Measurements from ENCODE around the gene GIGYF1. TPM values are rescaled to one million over a fixed set of nuclear protein-coding genes. Genes with fewer than 3 reads are reported as not detected.
A peak's percentile ranks its signal among the peaks of the same experiment; 100 is the strongest.

The GIGYF1 gene
- total and polyA plus RNA-seq, 2 of the 13 experiments (the other 11 are each of a cell fraction or from before 2014, with no cell fraction given) = 7.6 to 16.1 TPM

DNA sequence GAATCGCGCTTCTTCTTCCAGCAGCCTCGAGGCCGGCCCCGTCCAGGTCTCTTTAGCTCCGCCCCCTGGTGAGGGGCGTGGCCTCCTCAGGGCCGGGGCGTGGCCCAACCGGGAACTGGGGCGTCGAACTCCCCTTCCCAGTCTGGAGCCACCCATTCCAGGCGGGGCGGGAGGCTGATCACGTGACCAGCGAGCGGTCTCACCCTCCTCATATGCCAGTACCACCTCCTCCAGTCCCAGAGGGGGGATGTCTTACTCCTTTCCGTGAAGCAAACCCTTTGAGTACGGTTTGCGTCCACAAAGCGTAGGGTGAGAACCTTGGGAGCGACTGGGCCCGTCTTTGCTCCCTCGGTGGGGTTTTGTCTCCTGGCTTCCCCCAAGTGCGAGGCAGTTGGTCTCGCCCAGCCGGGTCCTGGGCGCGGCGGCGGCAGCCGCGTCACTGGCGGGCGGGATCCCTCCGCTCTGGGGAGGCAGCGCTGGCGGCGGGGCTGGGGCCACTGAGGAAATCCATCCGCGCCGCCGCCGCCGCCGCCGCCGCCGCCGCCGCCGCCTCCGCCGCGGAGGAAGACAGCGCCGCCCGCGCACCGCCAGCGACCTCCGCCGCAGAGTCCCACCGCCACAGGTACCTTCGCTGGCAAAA lies 20.6 kb downstream of the GIGYF1 start, which contains the start of gene GNB2:
Gene GNB2, plus strand, starts transcription at position 439 of the 640 bp plus-strand sequence. CDS start 2,526 bp downstream, outside the sequence.
- Histone ChIP-seq H3K27ac (ENCODE audit: extremely low read length, insufficient read depth, low read length) (peak within 1 kb of the TSS; percentile 96), H4K20me1 (ENCODE audit: insufficient read depth, low read length) (peaks cover 6% of the 10 kb centered on the region; the same call in 1 of the 2 replicates), H3K9me3 (ENCODE audit: low read length) (no peaks in the 10 kb centered on the region), H3K4me2 (ENCODE audit: low read depth, low read length) (peak within 1 kb of the TSS; percentile 80), H3K9ac (ENCODE audit: insufficient read depth, low read depth, low read length) (peak within 1 kb of the TSS; percentile 93), H3K4me3 (replicated peaks in 1 of 3; ENCODE audit: insufficient read depth in 1 of 3, low read depth in 2 of 3, low read length in 3 of 3) (peak within 1 kb of the TSS; percentile 92 to 97 (median 96)), H3K4me1 (ENCODE audit: insufficient read depth, low read length) (peaks cover 20% of the 10 kb centered on the region), H3K36me3 (replicated peaks in 1 of 2; ENCODE audit: control insufficient read depth in 1 of 2, insufficient read depth in 2 of 2, low read length in 2 of 2) (peaks cover 14 to 21% of the 10 kb centered on the region in 2 experiments; a peak in 4 of 5 replicates), H3K27me3 (ENCODE audit: control insufficient read depth in 1 of 2, insufficient read depth in 2 of 2, low read length in 2 of 2) (peaks cover 0 to 4% of the 10 kb centered on the region in 2 experiments; a peak in 2 of 5 replicates), H2AFZ (ENCODE audit: low read length) (peak within 1 kb of the TSS; percentile 94), H3K79me2 (ENCODE audit: insufficient read depth, low read length) (peaks cover 9% of the 10 kb centered on the region)
- FAIRE-seq = peak; percentile 97
- POLR2A ChIA-PET = interaction anchor here (0.7 to 1.4 kb wide), 21 partner anchors 12 to 465 kb away, joined by 3 to 18 read pairs (median 4); partner anchors contain the start of genes ACTL6B, FBXO24, GIGYF1 and LRCH4
- peak; percentile 65 for ATAC-seq
- DNase-seq (ENCODE audit: low spot score) = peak; percentile 96
- WGBS (ENCODE audit: low lambda C conversion rate) = 0% methylated on average over 1 of the region's 65 CpGs
- no TSS peak for BruUV-seq (replicated peaks)
- intact Hi-C loops (cut with micrococcal nuclease; ENCODE audit: unreplicated experiment) = loop anchor here (1.0 kb wide), 2 partner anchors 31 to 52 kb away; no protein-coding TSS in a partner anchor
- CTCF ChIA-PET (ENCODE audit: low intra/inter-chr PET ratio, low total read pairs) = no interaction called here
- in situ Hi-C loops (cut with HindIII; ENCODE audit: extremely low pct_ligation_motif_present, low pct_unique_long_range_greater_than_20kb) = no loop called here
- TF ChIP-seq ZNF230 (CRISPR knock-in tag; IDR thresholded peaks at IDR 0.05) (peak; percentile 24; the same call in 1 of the 2 replicates), TBX3 (IDR thresholded peaks at IDR 0.05; ENCODE audit: borderline replicate concordance) (peak; percentile 88), SPEN (CRISPR knock-in tag; IDR thresholded peaks at IDR 0.05; ENCODE audit: low read depth) (peak; percentile 83), NCOA2 (CRISPR knock-in tag; IDR thresholded peaks at IDR 0.05) (peak; percentile 44; the same call in 1 of the 2 replicates), FOXO1 (CRISPR knock-in tag; IDR thresholded peaks at IDR 0.05) (peak; percentile 73), MATR3 (CRISPR knock-in tag; IDR thresholded peaks at IDR 0.05) (no peak), IRF2 (CRISPR knock-in tag; IDR thresholded peaks at IDR 0.05) (peak; percentile 75; the same call in 1 of the 2 replicates), CCDC6 (CRISPR knock-in tag; IDR thresholded peaks at IDR 0.05) (no peak), HOXA3 (CRISPR knock-in tag; IDR thresholded peaks at IDR 0.05) (peak; percentile 86), ZBTB39 (CRISPR knock-in tag; IDR thresholded peaks at IDR 0.05) (no peak), DR1 (CRISPR knock-in tag; IDR thresholded peaks at IDR 0.05) (peak; percentile 55; the same call in 1 of the 2 replicates), ZBTB20 (CRISPR knock-in tag; IDR thresholded peaks at IDR 0.05; ENCODE audit: borderline replicate concordance, low read depth) (no peak), MXD3 (CRISPR knock-in tag; IDR thresholded peaks at IDR 0.05) (peak; percentile 58; the same call in 1 of the 2 replicates), ZNF17 (CRISPR knock-in tag; IDR thresholded peaks at IDR 0.05) (no peak), REXO4 (CRISPR knock-in tag; IDR thresholded peaks at IDR 0.05; ENCODE audit: borderline replicate concordance) (no peak), ZNF75D (CRISPR knock-in tag; IDR thresholded peaks at IDR 0.05; ENCODE audit: borderline replicate concordance) (no peak)
- TF ChIP-seq, protein P1, sequence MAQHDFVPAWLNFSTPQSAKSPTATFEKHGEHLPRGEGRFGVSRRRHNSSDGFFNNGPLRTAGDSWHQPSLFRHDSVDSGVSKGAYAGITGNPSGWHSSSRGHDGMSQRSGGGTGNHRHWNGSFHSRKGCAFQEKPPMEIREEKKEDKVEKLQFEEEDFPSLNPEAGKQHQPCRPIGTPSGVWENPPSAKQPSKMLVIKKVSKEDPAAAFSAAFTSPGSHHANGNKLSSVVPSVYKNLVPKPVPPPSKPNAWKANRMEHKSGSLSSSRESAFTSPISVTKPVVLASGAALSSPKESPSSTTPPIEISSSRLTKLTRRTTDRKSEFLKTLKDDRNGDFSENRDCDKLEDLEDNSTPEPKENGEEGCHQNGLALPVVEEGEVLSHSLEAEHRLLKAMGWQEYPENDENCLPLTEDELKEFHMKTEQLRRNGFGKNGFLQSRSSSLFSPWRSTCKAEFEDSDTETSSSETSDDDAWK (CRISPR knock-in tag; IDR thresholded peaks at IDR 0.05) = no peak
- TF ChIP-seq, protein P2, sequence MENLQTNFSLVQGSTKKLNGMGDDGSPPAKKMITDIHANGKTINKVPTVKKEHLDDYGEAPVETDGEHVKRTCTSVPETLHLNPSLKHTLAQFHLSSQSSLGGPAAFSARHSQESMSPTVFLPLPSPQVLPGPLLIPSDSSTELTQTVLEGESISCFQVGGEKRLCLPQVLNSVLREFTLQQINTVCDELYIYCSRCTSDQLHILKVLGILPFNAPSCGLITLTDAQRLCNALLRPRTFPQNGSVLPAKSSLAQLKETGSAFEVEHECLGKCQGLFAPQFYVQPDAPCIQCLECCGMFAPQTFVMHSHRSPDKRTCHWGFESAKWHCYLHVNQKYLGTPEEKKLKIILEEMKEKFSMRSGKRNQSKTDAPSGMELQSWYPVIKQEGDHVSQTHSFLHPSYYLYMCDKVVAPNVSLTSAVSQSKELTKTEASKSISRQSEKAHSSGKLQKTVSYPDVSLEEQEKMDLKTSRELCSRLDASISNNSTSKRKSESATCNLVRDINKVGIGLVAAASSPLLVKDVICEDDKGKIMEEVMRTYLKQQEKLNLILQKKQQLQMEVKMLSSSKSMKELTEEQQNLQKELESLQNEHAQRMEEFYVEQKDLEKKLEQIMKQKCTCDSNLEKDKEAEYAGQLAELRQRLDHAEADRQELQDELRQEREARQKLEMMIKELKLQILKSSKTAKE (CRISPR knock-in tag; IDR thresholded peaks at IDR 0.05; ENCODE audit: borderline replicate concordance) = peak; percentile 68; the same call in 1 of the 2 replicates

Measured in HepG2 (cell line).